ENCODE results near the gene CPT1A.

The CPT1A gene

DNA sequence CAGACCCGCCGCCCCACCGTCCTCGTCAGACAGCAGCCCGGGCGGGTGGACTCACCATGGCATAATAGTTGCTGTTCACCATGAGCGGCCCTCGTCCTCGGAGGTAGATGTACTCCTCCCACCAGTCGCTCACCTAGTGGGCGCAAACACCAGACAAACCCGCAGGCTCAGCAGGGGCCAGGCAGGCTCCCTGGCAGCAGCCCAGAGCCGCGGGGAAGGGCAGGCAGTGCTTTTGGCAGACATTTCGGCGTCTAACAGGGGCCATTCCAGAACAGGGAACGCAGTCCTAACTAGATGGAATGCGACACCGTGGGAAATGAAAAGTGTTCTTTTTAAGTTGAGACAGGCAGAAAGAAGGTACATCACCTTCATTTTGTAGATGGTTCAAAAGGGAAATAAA, 44.9 kb downstream of the CPT1A start:
- no peak for DNase-seq
- ATAC-seq, result no peak

DNA sequence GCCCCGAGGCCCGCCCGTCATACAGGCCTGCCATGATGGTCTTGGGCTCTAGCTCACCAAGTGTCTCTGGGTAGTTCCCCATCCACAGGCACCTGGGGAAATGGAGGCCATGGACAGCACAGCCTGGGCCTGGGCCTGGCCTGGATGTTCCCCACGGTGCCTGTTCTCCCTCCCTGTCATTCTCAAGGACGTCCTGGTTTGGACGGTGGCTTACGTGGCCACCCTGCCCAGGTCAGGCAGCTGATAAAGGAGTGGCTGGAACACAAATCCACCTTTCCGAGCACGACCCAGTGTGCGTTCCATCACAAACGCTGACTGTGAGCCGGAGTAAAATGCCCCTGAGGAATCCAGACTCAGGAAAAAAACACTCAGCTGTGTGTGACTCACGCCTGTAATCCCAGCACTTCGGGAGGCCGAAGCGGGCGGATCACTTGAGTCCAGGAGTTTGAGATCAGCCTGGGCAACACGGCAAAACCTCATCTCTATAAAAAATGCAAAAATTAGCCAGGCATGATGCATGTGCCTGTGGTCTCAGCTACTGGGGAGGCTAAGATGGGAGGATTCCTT, 49.2 kb downstream of the CPT1A start:
- no peak for ATAC-seq

DNA sequence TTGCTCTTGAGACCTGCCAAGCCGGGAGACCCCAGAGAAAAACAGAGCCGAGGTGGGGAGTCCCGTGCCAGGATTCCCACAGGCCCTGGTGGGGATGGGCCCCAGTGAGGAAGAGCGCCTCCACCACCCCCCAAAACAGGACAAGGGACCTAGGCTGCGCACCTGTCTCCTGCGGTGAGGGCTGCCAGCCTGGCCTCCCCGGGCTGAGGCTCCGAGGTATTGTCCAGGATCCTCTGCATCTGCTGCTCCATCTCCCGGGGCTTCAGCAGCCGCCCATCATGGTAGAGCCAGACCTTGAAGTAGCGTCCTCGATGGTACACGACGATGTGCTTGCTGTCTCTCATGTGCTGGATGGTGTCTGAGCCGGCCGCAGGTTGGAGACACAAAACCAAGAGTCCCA, 57.1 kb downstream of the CPT1A start:
- ATAC-seq (no peak), DNase-seq (no peak)

More for the DNA sequence above, 49.2 kb downstream of the CPT1A start:
- DNase-seq, result no peak

DNA sequence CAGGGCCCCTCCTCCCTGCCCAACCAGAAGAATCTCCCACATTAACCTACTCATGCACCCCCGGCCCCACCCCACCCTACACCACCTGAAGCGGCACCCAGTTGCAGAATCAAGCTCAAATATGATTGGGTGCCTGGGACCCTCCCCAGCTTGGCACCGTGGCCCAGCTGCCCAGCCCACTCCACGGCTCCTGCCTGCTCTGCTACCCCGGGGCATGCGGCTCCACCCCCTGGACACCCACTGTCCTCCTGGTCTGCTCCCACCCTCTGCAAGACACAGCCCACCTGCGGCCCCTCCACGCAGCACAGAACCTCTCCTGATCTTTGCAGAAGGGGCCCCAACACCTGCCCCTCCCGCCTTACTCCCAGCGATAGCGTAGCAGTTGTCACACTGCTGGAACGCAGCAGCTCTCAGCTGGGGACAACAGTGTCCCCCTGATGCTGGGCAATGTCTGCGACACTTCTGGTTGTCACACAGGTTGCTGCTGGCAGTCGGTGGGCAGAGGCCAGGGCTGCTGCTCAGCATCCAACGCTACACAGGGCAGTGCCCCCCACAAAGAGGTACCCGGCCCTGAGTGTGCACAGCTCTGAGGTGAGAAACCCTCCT, 58.4 kb downstream of the CPT1A start:
- DNase-seq, result no peak
- no peak for ATAC-seq

DNA sequence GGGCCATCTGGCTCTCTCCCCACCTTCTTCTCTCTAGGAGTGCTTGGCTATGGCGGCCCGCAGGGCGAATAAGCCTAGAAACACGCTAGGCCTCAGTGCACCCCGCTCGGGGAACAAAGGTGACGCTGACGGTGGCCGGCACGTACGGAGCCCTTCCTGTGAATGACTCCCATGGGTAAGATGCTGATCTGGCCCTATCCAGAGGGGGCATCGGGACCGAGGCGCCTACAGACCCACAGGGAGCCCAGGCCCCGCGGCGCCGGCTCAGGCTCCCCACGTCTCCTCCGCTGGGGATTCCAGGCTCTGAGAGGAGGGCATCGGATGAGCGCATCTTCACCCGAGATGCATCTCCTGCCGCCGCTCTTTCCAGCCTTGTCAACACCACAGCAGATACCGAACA, 59.0 kb downstream of the CPT1A start:
- DNase-seq, result no peak
- ATAC-seq, result no peak

DNA sequence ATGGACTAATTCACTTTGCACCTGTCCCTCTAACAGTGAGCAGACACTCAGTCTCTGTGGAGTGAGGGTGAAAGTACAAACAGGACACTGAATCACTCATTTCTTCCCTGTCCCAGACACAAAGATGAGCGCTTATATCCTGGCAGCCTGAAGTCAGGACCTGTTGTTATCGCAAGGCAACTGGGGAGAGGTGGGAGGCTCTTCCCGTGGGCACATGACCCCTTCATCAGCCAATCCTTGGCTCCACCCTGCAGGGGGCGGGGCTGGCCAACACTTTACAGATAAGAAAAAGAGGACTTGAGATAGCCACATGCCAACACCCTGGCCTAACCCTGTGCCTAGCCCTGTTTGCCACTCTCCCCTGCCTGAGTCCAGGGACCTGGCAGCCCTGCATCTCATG, 60.9 kb downstream of the CPT1A start:
- ATAC-seq (no peak), DNase-seq (peak; percentile 19)

DNA sequence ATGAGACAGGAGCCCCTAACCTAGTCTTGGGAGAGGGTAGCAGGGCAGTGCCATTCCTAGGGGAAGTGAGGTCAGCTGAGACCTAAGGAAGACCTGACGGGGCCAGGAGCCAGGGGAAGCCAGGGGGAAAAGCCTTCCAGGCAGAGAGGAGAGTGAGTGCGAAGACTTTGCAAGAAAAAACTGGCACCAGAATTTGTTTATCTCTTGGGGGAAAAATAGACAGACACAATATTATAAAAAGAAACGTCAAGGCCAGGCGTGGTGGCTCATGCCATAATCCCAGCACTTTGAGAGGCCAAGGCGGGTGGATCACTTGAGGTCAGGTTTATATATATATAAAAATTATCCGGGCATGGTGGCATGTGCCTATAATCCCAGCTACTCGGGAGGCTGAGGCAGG, 63.5 kb downstream of the CPT1A start:
- DNase-seq, result no peak
- ATAC-seq, result no peak

DNA sequence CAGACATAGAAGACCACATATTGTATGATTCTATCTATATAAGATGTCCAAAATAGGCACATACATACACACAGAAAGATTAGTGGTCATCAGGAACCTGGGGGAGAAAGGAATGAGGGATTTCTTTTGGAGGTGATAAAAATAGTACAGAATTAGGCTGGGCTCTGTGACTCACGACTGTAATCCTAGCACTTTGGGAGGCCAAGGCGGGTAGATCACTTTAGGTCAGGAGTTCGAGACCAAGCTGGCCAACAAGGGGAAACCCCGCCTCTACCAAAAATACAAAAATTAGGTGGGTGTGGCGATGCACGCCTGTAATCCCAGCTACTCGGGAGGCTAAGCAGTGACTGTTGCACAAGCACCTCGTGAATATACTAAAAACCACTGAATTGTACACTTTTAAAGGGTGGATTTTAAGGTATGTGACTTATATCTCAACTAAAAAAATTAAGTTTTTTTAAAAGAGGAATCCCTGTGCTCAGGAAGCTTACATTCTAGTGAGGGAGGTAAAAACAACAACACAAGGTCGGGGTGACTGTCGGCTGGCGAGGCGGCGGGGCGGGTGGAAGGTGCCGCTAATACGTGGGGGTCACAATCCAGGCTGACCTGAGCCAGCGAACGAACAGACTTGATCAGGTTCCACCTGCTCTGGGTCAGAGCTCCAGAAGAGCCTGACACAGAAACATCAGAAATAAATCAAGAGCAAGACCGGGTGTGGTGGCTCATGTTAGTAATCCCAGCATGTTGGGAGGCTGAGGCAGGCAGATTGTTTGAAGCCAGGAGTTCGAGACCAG, 65.1 kb downstream of the CPT1A start:
- DNase-seq (no peak), ATAC-seq (no peak)

DNA sequence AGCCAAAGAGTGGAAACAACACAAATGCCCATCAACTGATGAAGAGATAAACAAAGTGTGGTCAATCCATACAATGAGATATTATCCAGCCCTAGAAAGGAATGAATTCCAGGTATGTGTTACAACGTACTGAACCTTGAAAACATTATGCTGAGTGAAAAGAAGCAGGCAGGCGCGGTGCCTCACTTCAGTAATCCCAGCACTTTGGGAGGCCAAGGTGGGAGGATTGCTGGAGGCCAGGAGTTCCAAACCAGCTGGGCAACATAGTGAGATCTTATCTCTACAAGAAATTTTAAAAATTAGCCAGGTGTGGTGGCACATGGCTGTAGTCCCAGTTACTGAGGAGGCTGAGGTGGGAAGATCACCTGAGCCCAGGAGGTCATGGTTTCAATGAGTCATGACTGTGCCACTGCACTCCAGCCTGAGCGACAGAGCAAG, 65.7 kb downstream of the CPT1A start:
- ATAC-seq, result no peak
- DNase-seq, result no peak

DNA sequence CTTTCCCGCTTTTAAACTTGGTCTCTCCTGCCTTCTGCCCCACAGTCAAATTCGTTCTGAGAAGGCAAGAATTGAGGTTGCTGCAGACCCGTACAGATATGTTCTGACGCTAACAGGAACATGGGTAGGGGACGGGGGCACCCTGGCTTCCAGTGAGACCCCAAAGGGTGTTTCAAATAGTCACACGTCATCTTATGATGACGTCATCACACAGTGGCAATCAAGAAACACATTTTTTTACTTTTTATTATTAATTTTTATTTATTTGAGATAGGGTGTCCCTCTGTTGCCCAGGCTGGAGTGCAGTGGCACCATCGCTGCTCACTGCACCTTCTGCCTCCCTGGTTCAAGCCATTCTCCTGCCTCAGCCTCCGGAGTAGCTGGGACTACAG, 67.5 kb downstream of the CPT1A start:
- DNase-seq (no peak), ATAC-seq (no peak)

DNA sequence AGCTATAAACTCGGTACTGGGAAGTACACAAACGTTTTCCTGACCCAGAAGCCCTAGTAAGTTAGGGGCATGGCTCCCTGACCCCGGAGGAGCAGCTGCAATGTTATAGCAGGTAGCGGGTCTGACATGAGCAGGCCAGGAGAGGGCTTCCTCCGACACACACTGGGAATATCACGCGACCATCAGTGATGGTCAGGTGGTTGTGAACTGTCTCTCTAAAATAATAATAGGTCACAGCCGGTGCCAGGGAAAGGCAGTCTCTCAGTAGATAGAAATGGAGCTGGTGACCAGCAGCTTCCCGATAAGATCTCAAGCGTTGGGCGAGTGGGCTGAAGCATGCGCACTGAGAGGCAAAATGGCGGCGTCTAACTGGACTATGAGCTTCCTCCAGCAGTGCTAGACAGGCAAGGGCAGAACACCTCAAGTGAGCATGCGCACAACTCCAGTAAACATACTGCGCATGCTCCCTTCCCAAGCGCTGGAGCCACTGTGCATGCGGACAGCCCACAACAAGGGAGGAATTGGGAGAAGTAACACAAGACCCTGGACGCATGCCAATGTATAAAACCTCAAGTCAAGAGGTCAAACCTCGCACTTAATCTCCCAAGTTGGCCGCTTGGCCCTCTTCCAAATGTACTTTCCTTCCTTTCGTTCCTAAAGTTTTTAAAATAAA, 68.1 kb downstream of the CPT1A start:
- DNase-seq (no peak), ATAC-seq (no peak)

DNA sequence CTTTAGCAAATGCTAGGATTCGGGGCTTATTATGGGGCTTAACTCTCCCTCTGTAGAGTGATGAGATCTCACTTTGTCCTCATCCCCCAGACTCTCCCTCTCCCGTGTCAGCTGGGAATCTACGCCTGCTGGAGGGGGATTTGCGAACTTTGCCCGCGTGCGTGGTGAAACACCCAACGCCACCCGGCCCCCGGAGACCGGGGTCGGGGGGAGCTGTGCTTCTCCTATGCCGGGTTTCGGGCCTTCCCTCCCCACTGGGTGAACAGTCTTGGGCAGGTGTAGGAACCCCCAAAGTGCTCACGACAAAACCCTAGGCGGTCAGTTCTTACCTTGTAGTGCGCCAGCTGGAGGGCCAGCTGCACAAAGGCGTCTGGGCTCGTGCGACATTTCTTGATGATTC, 68.8 kb downstream of the CPT1A start:
- no peak for ATAC-seq

DNA sequence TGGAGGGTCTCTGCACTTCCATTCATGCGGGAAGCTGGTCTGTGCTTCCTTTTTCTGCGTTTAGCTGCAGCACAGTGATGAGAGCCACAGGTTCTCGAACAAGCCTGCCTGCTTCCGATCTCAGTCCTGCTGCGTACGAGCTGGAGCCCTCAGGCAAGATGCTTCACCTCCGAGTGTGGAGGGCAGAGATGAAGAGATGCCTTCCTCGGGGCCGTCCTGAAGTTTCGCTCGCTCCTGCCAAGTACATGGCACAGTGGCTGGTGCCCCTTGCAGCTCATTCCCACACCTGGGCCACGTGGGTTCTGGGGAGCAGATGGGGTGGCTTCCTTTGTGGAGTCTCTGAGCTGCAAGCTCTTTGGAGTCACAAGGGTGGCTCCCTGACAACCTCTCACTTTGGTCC, 70.9 kb downstream of the CPT1A start:
- DNase-seq (no peak), ATAC-seq (no peak)

More for the DNA sequence above, 68.8 kb downstream of the CPT1A start:
- DNase-seq, result no peak

DNA sequence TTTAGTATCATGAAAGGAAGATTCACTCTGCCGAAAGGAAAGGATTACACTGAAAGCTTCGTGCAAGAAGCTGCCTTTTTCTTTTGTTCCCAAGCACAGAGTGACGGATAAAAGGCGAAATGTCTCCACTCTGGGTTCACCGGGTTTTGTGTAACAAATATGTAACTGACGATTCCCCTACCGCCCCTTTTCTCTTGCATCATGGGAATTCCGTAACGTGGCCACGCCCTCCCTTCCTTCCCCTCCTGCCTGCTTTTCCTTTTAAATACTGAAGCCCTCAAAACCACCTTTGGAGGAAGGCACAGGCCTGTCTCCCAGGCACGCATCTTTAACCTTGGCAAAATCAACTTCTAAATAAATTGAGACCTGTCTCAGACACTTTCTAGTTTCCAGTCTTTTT, 74.0 kb downstream of the CPT1A start:
- DNase-seq (no peak), ATAC-seq (no peak)

DNA sequence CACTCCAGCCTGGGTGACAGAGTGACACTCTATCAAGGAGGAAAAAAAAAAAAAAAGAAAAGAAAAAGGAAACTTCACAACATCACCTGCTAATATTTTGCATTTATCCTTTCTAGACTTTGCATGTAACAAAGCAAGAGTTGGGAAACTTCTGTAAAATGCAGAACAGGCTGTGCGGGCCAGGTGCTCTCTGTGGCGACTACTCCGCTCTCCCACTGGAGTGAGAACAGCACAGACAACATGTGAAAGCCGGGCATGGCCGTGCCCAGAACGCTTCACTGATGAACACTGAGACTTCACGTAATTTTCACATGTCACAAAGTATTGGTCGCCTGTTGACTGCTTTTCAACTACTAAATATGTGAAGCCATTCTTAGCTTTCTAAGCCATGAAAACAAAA, 74.9 kb downstream of the CPT1A start:
- no peak for DNase-seq
- no peak for ATAC-seq

DNA sequence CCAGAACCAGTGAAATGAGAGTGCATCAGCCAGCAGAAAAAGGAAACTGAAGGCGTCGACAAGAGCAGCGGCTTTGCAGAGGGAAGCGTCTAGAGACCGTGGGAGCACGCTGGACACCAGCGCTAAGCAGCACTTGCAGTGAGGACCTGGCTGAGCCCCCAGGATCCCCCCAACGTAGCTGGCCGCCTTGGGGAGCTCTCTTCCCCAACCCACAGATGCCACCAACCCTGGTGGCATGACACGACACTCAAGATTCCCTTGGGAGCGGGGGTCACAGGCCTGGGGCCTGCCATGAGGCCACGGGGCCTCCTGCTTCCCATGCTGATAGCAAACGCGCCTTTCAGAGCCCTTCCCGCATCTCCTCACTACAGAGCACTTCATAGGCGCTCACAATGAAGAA, 77.0 kb downstream of the CPT1A start:
- ATAC-seq (no peak), DNase-seq (no peak)

DNA sequence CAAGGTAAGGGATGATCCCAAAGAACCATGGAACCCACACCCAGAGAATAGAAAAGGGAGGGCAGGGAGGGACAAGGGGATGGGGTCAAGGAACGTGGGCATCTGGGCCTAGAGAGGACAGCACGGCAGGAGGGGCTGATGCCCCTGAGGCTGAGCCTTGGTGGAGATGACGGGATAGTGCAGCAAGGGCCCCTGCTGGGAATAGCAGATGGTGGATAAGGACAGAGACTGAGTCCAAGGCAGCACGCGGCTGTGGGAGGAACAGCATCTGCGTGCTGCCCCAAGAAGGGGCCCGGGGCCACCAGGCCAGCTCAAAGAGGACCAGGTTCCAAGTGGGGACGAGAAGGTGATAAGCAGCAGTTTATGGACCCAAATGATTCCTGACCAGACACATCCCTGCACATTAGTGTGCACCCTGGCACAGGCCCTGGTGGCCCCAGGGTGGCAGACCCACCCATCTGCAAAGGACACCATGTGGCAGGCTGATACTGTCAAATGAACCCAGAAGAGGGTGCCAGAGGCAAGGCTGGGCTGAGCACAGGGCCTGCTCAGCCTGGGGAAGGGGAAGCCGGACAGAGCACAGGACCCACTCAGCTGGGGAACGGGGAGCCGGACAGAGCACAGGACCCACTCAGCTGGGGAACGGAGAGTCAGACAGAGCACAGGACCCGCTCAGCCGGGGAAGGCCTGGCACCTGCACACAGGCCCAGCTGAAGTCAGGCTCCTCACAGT, 77.6 kb downstream of the CPT1A start:
- DNase-seq, result no peak
- ATAC-seq, result no peak

DNA sequence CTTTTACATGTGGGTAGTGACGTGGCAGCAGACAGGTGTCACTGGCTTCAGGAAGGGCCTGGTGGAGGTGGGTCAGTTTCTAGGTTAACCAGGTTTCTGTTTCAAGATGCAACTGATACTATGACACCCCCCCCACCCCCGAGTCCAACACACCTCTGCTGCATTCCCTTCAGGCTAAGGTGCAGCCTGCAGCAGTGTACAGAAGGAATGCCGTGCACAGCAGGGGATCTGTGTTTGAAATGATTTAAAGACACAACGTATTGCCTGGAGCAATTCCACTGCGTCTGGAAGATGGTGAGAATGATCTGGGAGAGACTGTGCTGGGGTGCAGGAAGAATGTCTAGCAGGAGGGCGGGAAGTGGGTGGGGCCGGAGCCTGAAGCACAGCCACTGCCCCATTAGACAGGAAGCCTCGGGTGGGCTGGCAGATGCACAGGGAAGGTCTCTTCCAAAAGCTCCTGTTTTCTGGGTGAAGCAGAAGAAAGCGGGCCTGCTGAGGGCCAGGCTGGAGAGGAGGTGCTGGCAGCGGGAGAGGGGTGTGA, 78.5 kb downstream of the CPT1A start:
- DNase-seq, result no peak
- ATAC-seq, result no peak

DNA sequence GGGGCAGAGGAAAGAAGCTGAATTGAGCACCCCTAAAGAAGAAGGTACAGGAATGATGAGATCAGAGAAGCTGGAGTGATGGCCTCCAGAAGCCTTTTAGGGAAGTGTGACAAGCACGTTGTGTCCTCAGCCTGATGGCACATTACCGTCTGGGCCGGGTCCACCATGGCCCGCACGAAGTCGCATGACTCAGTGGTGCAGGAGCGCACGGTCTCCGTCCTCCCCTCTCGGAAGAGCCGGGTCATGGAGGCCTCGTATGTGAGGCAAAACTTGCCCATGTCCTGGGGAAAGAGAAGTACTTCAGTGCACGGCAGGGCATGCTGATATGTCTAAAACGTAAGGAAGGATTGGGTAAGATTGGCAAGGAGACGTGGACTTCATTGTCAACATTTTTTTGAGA, 79.2 kb downstream of the CPT1A start:
- no peak for ATAC-seq
- no peak for DNase-seq

DNA sequence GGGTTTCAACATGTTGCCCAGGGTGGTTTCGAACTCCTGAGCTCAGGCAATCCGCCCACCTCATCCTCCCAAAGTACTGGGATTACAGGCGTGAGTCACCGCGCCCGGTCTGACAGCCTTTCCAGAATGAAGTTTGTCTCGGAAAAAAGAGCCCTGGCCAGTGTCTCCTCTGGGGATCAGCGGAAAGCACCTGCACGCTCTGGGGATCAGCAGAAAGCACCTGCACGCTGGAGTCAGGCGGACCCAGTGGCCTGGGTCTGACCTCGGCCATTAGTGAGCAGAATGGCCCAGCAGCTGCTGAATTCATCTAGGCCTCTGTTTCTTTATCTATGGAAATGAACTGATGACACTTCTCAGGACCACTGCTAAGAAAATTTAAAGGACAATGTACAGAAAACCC, 79.9 kb downstream of the CPT1A start:
- no peak for DNase-seq
- no peak for ATAC-seq

DNA sequence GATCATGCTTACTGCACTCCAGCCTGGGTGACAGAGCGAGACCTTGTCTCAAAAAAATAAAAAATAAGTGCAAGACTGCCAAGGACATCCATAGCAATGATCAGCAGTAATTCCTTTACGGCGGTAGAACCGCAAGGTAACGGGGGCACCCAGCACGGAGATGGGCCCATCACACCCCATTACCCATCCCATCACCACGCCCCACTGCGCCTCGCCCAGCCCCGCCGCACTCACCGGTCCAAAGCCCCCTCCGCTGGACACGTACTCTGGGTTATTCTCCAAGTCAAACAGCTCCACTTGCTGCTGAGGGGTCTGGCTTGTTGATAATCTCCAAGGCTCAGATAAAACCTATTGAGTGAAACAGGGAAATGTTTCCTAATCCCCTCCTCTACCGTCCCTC, 81.7 kb downstream of the CPT1A start:
- no peak for DNase-seq
- ATAC-seq, result no peak

DNA sequence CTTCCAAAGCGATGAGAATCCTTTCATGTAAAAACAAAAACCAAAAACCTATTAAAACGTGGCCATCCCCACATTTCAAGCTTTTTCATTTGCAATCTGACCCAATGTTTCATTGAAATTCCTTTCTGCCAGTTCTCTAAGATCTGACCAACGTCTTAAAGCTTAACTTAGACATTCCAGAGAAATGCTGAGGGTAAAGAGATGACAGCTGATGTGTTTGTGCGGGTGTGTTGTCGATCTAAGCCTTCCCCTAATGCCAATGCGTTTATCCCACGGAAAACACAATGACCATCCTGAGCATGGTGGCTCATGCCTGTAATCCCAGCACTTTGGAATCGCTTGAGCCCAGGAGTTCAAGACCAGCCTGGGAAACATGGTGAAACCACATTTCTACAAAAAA, 84.0 kb downstream of the CPT1A start:
- DNase-seq (no peak), ATAC-seq (no peak)
